GM18498 (cell line): Measurements from ENCODE around the gene RANBP6.
"Not testable (repeated sequence)": the region's sequence is repeated elsewhere in the genome, so short reads cannot be mapped to it uniquely, and the experiment has no call there.

Experiments
- ATAC-seq: cut with Tn5 transposase; IDR thresholded peaks from one replicate; pipeline ENCODE4 v1.9.1; 2021; ENCODE audit warnings: mild to moderate bottlenecking, moderate library complexity; ENCODE audit not compliant: unreplicated experiment

Gene RANBP6

GRCh38 chr9:6015278-6016157 is at the start of gene RANBP6:
RANBP6 (minus strand) TSS chr9:6015624; CDS start chr9:6015607, 17 bp downstream.
- peak; percentile 100 for ATAC-seq

- not testable (repeated sequence) for ATAC-seq
Measured at GRCh38 chr9:6063146-6063545, 47.7 kb upstream of the RANBP6 start.

GRCh38 chr9:6055666-6056065 is 40.2 kb upstream of the RANBP6 start:
- no peak for ATAC-seq

GRCh38 chr9:6055216-6055615 is 39.8 kb upstream of the RANBP6 start:
- ATAC-seq: peak; percentile 59

GRCh38 chr9:6054280-6055099 is 39.1 kb upstream of the RANBP6 start:
- ATAC-seq: peak; percentile 45

GRCh38 chr9:6052293-6052919 is 37.0 kb upstream of the RANBP6 start:
- ATAC-seq: no peak

- ATAC-seq: peak; percentile 66
Measured at GRCh38 chr9:6051511-6051950, 36.1 kb upstream of the RANBP6 start.

GRCh38 chr9:6049798-6050197 is 34.4 kb upstream of the RANBP6 start:
- ATAC-seq: peak; percentile 66

GRCh38 chr9:6048039-6048438 is 32.6 kb upstream of the RANBP6 start:
- ATAC-seq: no peak

- ATAC-seq: no peak
Measured at GRCh38 chr9:6047020-6047419, 31.6 kb upstream of the RANBP6 start.

GRCh38 chr9:6045364-6045763 is 29.9 kb upstream of the RANBP6 start:
- no peak for ATAC-seq

- no peak for ATAC-seq
Measured at GRCh38 chr9:6040077-6040476, 24.7 kb upstream of the RANBP6 start.

GRCh38 chr9:6036391-6036790 is 21.0 kb upstream of the RANBP6 start:
- no peak for ATAC-seq

- no peak for ATAC-seq
Measured at GRCh38 chr9:6034954-6035353, 19.5 kb upstream of the RANBP6 start.

- no peak for ATAC-seq
Measured at GRCh38 chr9:6029604-6030274, 14.3 kb upstream of the RANBP6 start.

- ATAC-seq: peak; percentile 70
Measured at GRCh38 chr9:6024035-6024554, 8.7 kb upstream of the RANBP6 start.

- not testable (repeated sequence) for ATAC-seq
Measured at GRCh38 chr9:6016975-6017374, 1.6 kb upstream of the RANBP6 start.

- no peak for ATAC-seq
Measured at GRCh38 chr9:6014670-6015270, 654 bp downstream of the RANBP6 start.

- ATAC-seq: peak; percentile 61
Measured at GRCh38 chr9:6008169-6008979, 7.0 kb downstream of the RANBP6 start.
